COLO668 (cell line): ENCODE measurements around the gene BID.

Source experiments
- DNase-seq: peaks from one replicate; lab custom pipeline; 2025; ENCODE audit not compliant: unreplicated experiment; lab: John Stamatoyannopoulos, UW

The BID gene

GRCh38 chr22:17803609-17804270, 29.5 kb upstream of the BID start:
- no peak for DNase-seq

- DNase-seq, result no peak
Observed at GRCh38 chr22:17802822-17803221, 28.6 kb upstream of the BID start.

- DNase-seq, result no peak
Observed at GRCh38 chr22:17802411-17802810, 28.1 kb upstream of the BID start.

- no peak for DNase-seq
Observed at GRCh38 chr22:17797721-17798559, 23.7 kb upstream of the BID start.

- no peak for DNase-seq
Observed at GRCh38 chr22:17796695-17797094, 22.4 kb upstream of the BID start.

GRCh38 chr22:17795661-17796548, 21.6 kb upstream of the BID start:
- DNase-seq, result no peak

- DNase-seq, result no peak
Observed at GRCh38 chr22:17794726-17795542, 20.7 kb upstream of the BID start.

GRCh38 chr22:17792854-17793434, 18.7 kb upstream of the BID start:
- DNase-seq, result no peak

GRCh38 chr22:17792299-17792698, 18.0 kb upstream of the BID start:
- peak; percentile 12 for DNase-seq

- no peak for DNase-seq
Observed at GRCh38 chr22:17791196-17791595, 16.9 kb upstream of the BID start.

GRCh38 chr22:17789379-17790200, 15.3 kb upstream of the BID start:
- DNase-seq, result no peak

- no peak for DNase-seq
Observed at GRCh38 chr22:17788528-17789378, 14.5 kb upstream of the BID start.

- no peak for DNase-seq
Observed at GRCh38 chr22:17787716-17788330, 13.6 kb upstream of the BID start.

- DNase-seq, result no peak
Observed at GRCh38 chr22:17787241-17787640, 13.0 kb upstream of the BID start.

GRCh38 chr22:17786435-17787161, 12.3 kb upstream of the BID start:
- DNase-seq, result peak; percentile 16

GRCh38 chr22:17785185-17786184, 11.2 kb upstream of the BID start:
- DNase-seq, result peak; percentile 71
